T-helper 22 cell (primary cell): ENCODE measurements around the gene GTF2E1.
"Not testable (repeated sequence)": the region's sequence is repeated elsewhere in the genome, so short reads cannot be mapped to it uniquely, and the experiment has no call there.

Experiments
- DNase-seq: peaks from one replicate; pipeline ENCODE4 v3.0.0-alpha.2; 2020; ENCODE audit warnings: low read depth

Gene GTF2E1

DNA sequence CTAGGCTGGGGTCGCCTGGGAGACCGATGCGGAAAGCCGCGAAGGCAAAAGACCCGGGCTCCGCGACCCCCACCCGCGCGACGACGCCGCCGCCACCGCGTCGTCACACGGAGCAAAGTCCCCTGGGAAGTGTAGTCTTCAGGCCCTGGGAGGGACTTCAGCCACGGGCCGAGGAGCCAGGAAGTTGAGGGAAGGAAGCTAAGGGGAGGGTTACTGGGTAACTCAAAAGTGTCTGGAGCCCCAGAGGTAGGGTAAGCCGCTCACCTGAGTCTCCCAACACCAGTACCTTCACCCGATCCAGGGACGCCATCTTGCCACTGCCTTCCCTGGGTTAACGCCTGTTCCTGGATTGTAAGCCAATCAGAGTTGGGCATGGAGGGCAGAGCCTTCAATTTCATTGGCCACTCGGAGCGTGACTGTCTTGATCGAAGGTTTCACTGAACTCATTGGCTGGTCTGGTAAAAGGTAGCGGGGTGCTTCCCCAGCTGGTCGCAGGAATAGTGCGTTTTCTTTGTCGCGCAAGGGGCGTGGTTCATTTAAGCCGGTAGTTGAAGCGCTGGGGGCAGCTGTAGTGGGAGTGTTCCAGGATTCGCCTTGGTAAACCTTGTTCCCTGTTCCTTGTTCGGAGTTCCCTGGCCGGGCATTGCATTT, at the start of gene GTF2E1, which contains the start of gene RABL3:
Gene GTF2E1, plus strand, starts transcription at position 547 of the 651 bp plus-strand sequence. CDS start 7,809 bp downstream, outside the sequence.
Gene RABL3, minus strand, starts transcription at position 319 of the 651 bp plus-strand sequence. Its CDS starts 9 bp downstream, at position 310.
- peak; percentile 95 for DNase-seq

DNA sequence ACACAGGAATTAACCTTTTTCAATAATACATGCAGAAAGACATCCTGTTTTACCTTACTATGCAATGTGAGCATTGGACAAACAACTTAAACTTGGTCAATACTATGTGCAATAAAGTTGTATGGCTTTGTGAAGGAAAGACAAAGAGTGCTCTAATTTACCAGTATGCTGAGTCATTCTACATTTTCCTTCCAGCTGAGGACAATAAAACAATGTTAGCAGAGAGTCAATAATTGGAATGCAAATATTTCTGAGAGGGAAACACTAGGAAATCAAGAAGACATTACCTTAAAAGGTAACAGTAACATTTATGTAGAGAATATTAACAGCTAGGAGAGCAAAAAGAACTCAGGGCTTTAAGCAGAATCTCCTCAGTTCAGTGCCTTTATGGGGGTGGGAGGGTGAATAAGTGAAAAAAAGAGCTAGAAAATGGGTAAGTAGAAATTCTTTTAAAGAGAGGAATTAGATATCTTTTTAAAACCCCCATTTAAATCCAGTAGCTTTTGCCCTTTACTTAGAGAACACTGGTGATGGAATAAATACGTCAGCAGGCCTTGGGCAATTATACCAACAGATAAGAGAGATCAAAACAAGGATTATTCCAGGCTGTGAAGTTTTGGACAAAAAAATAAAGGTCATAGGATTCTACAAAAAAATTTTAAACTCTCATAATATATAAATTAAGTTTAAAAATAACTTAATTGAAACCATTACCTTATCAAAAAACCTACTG, 48.9 kb upstream of the GTF2E1 start:
- no peak for DNase-seq

DNA sequence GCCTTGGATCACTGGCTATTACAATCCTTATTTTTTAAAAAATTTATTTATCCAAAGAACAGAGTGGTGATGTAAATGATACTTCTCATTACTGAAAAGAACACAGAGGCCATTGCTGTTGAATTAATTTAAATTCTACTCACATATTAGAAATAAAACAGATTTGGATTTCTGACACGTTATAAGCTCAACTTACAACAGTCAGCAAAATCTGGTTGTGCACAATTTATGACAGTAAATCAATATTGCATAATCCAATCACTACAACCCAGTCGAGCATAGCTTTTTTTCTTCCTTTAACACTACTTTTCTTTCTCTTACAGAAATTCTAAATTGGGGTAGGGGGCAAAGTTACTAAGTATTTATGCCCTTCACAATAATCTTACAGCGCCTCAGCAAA, 43.2 kb upstream of the GTF2E1 start:
- DNase-seq = no peak

DNA sequence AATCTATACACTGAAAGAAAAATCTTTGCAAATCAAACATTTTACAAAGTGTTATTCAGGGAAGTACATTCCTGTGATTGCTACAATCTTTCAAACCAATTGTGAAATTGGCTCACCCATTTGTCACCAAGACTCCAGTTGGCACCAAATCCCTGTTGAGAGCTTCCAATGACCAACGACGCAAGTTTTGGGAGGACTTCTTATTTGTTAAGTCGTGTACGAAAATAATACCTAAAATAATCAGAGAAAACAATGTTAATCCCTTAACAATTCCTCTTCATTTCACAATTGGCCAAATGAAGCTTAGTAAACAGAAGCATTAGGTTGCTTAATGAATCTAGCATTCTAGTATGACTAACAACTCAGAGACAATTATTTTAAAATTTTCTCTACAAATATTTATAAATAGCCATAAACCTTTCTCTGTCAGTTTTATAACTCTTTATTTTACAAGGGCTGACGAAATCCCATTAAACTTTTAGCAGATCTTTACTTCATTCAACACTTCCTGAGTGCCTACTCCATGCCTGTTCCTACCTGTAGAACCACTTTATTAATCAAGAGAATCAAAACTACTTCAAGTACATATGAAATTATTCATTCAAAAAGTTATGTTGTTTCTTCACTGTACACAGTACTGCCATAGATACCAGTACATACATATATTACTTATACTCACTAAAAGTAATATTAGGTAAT, 36.5 kb upstream of the GTF2E1 start:
- DNase-seq = no peak

DNA sequence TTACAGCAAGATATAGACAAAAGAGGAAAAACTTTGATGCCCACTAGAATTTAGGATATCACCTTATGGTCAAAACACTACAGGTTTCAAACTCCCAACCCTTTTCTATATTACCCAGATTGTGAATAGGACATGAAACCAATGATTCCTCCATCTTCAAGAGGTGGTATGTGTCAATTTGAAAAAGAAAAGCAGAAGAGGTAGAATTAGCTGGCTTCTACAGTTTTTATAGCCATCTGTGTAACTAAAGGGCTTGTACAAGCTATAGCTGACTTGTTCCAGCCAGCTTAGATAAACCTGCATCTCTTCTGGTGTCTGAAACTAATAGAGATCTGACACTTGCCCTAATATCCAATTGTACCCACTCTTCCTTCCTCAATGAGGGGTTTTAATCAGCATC, 35.6 kb upstream of the GTF2E1 start:
- DNase-seq = no peak

DNA sequence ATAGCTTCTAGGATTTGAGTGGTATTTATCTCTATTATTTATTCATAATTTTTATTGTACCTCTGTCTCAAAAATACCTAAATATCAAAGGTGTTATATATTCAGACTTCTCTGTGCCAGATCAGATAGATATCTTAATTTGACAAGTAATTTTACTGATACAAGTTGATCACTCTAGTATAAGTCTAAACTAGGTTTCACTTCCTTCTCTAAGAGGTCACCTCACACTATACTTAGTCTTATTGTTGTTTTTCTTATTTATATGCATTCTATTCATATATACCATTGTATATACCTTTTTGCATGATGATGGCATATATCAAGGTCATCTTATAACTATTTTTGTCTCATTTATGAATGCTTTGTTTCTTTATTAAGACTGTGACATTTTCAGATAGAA, 34.1 kb upstream of the GTF2E1 start:
- no peak for DNase-seq

DNA sequence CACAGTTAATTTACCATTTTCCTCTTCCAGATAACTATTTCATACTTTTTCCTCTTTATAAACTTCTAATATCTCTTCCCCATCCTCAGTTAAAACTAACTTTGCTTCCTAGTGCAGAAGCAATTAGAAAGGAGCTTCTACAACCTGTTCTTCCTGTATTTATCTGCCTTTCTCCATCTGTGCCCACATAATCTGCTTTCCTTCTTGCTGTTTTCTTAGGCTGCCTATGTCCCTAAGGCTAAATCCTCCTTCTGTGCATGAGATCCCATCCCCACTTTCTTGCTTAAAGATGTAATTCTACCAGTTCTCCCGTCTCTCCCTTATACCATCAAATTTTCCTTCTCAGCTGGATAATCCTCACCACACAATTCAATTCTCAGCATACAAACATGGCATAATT, 32.2 kb upstream of the GTF2E1 start:
- DNase-seq = no peak

DNA sequence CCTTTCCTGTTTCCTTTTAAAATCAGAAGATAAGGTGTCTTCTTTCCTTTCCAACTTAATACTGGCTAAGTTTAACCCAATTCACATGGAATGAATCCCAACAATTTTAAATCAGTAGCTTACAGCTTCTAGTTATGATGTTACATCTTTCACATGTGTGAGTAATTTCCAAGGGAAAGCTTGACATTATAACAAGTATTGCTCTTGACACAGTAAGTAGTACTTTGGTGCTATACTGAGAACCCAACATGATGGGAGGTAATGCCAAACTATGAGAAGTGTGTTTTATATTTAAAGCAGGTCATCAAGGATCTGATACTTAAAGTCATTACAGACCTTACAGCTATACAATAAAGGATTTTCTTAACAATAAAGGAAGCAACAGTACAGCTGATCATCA, 29.3 kb upstream of the GTF2E1 start:
- no peak for DNase-seq

DNA sequence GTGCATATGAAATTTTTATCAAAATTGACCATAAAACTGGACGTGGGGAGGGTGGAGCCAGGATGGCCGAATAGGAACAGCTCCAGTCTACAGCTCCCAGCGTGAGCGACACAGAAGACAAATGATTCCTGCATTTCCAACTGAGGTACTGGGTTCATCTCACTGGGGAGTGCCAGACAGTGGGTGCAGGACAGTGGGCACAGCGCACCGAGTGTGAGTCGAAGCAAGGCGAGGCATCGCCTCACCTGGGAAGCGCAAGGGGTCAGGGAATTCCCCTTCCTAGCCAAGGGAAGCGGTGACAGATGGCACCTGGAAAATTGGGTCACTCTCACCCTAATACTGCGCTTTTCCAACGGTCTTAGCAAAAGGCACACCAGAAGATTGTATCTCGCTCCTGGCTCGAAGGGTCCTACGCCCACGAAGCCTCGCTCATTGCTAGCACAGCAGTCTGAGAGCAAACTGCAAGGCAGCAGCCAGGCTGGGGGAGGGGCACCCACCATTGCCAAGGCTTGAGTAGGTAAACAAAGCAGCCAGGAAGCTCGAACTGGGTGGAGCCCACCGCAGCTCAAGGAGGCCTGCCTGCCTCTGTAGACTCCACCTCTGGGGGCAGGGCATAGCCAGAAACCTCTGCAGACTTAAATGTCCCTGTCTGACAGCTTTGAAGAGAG, 23.2 kb upstream of the GTF2E1 start:
- peak; percentile 59 for DNase-seq

DNA sequence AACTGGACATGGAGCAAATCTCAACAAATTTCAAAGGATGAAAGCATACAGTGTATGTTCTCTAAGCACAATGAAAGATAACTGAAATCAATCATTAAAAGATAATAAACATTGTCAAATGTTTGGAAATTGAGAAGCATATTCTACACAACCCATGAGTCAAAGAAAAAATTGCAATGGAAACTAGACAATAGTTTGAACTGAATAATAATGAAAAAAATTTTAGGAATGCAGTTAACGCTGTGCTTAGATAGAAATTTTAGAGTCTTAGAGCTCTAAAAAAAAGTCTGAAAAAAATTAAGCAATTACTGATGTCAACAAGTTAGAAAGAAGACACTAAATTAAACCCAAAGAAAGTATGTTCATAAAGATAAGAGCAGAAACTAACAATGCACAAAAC, 15.8 kb upstream of the GTF2E1 start:
- DNase-seq = no peak

DNA sequence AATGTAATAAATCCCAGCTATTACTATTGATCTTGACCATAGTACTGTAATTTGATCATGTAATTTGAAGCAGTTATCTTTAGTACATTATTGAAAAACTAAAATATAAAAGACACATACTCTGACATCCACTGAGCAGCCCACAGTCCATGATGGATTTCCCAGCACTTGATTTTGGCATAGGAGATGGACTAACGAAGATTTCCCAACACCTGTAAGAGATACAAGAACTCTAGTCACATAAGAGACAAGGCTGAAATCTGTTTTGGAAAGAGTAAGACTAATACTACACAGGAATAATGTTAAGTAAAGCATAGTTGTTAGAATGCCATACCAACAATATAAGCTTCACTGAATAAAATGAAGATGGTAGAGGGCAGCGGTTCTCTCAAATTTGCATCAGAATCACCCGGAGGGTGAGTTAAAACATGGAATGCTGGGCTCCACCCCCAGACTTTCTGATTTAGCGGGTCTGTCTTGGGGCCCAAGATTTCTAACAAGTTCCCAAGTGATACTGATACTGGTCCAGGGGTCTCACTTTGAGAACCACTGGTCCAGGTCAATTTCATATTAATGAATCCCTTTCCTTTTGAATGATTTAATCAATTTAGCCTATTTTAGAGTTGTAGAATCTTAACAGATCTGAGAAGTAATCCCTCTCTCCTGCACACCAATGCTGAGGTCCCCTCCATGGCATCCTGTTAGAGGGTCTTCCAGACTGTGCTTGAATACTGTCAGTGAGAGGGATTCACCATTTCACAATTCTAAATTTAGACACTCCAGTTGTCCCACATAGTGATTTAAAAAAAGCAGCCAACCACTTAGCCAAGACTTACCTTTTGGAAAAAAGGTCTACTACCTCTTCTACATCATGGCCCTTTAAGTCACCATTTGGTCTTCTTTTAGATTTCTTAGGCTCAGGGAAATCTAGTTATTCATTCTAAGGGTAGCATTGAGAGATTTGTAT, 11.7 kb upstream of the GTF2E1 start:
- DNase-seq = no peak

DNA sequence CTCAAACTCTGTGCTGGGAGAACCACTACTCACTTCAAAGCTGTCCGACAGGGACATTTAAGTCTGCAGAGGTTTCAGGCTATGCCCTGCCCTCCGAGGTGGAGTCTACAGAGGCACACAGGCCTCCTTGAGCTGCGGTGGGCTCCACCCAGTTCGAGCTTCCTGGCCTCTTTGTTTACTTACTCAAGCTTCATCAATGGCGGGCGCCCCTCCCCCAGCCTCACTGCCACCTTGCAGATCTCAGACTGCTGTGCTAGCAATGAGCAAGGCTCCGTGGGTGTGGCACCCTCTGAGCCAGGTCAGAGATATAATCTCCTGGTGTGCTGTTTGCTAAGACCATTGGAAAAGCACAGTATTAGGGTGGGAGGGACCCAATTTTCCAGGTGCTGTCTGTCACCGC, 4.5 kb upstream of the GTF2E1 start:
- not testable (repeated sequence) for DNase-seq

DNA sequence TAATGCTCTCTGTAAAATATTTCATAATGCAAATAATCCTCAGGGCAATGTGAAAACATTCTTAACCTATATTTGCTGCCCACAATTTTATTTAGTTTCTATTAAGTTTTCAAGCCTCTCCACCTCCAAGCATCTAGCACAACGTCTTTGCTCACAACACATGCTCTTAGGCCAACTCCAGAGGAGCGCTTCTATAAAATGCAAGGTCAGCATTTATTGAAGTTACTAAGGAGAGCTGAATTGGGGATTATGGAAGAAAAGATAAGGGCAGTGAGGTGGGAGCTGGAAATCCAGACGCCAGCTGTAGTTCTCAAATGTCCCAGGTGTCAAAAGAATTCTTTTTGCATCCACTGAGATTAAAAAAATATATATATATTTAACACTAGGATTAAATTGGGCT, 1.2 kb upstream of the GTF2E1 start:
- no peak for DNase-seq

DNA sequence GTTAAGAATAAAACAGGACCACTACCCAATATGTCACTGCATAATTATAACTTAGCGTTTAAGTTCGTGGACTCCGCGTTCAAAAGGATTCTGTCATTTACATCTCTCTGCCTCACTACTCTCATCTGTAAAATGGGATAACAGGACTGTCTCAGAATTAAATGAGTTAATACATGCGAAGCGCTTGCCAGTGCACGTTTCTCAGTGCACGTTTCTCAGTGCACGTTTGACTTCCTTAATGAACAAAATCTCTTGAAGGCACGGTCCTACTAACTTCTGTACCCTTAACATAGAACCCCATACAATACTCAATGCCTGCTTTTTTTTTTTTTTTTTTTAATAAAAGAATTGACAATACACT, 727 bp upstream of the GTF2E1 start:
- DNase-seq = no peak

DNA sequence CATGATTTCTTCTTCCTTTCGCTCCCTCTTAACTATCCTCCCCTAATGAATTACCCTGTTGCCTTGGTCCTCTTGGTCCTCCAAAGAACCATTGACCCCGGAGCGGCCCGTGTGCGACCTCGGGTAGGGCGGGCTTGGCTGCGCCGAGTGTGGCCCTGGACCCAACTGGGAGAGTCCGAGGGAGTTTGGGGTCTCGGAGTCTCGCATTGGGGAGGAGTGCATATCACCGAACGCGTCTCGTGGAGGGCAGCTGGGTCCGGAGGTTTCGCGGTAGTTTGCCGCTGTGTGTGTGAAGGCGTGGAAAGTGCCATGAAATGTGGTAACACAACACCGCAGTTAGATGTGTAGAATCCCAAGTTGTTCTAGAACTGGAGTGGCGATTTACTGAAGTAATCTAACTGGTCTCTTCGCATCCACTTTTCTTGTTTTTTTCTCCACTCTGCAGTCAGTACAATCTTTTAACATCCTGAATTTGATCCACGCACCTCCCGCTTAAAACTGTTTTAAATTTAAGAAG, 363 bp downstream of the GTF2E1 start:
- peak; percentile 4 for DNase-seq

DNA sequence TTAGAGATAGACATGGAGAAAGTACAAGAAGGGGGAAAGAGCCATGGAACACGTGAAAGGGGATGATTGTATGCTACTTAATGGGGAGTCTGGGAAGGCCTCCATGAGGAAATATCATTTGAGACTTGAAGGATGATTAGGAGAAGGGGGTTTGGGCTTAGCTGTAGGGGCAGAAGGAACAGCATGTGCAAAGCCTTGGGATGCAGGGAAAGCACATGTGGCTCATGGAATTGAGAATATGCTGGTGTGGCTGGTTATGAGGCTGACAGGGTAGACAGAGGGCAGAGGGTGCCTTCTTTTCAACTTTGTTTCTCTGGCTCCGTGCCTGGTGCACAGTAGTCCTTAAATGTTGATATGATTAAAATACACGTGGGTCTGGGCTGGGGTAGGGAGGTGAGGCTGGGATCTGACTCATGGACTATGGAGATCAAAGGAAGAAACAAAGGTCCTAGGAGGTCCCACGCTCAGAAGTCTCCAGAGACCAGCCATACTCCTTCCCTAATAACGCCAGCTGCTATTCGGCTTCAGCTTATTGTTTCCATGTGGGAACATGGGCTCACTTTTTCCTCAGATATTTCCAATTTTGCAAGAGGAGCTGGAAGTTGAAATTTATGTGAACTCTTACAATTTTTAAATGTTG, 1.1 kb downstream of the GTF2E1 start:
- DNase-seq = no peak

DNA sequence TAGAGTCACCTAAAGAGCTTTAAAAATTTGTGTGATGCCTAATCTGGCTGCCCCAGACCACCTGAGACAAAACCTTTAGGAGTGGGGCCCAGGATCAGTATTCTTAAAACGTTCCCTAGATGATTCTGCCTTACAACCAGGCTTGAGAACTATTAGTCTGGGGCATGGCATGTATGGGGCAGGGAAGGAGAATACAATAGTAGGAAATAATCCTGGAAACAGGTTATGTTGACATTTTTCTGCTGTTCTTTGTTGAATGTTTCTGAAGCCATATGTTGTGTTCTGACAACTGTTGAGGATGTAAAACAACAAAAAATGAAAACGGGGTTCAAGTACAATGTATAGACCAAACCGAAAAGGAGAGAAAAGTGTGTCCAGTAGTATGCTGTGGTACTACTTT, 2.9 kb downstream of the GTF2E1 start:
- no peak for DNase-seq

DNA sequence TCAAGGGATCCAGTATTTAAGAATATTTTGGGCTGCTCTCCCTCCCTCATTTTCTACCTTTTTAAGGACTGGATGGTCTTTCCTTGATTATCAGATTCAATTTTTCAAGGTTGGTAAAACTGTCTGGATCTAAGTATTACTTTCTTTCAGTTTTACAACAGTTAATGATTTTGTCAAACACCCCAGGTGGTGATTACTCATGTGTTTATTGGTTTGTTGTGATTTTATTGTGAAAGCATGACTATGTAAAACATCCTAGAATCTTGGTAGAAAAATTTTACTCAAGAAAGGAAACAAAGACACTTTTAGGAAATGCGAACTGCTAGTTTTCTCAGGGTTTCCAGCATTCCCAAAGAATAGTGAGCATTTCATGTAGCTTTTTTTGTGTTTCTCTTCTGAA, 7.3 kb downstream of the GTF2E1 start:
- DNase-seq = no peak

DNA sequence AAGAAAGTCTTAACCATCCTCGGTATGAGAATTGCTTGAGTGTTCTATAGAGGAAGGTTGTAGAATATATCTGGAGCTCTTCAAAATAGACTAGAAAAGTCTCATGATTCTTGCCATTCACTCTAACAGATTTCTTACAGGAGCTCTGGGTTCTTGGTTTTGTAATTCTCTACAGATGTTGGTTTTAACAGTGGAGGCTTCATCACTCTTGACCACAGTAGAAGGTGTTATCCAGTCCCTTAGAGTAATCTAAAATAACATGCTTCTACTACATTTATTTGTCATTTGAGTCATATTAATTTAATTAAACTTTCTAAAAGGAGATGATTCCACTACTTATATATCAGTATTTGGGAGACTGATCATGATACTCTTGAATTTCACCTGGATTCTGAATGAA, 9.7 kb downstream of the GTF2E1 start:
- DNase-seq = no peak

DNA sequence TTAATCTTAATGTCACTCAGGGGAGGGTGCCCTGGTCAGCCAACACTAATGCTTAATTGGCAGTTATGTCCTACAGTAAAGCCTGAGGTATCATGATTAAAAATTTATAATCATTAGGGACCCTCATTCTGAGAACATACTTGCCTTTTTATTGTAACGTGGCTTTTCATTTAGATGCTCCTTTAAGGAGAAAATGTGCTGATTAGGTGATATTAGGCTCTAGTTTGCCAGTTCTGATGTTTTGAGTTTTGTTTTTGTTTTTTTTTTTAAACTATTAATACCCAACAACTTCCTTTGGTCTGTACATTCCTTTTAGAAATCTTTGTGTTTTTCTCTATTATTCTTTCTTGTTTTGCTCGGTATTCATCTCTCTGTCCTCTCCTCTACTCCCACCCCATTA, 10.3 kb downstream of the GTF2E1 start:
- no peak for DNase-seq

DNA sequence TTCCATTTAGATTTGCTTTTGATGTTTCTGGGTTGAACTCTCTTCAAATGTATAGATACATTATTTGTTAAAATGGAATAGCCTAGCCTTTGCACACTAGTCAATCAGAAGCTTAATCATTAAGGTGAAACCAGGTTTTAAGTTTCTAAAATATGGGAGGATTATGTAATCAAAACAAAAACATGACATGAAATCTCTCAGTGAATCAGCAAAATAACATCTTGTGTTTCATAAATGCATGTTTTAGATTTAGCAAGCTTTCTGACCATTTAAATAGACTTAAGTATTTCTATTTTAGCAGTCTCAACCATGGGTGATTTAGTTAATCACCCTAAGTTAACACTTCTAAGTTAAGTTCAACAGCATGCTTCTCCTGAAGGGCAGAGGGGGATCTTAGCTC, 11.3 kb downstream of the GTF2E1 start:
- DNase-seq = no peak
